Lower lobe of right lung (tissue), 2 donors: ENCODE data around the gene NRG2. TPM values are rescaled to one million over a fixed set of nuclear protein-coding genes. Genes with fewer than 3 reads are reported as not detected.

Experiments used
- ATAC-seq, 2 donors: fragments of 200-7000 bp; cut with Tn5 transposase; one replicate each; pipeline ENCODE4 v1.9.1; 2020 to 2022; ENCODE audit warnings: mild to moderate bottlenecking in 2 of 2, moderate library complexity in 2 of 2
- DNase-seq: peaks from one replicate; pipeline ENCODE4 v3.0.0-alpha.2; 2020
- H3K27ac ChIP-seq: fragments of 200-600 bp; one replicate; pipeline ENCODE4 v1.8.0; 2022
- H3K27me3 ChIP-seq: fragments of 200-600 bp; one replicate; pipeline ENCODE4 v1.8.0; 2022; ENCODE audit warnings: low read depth
- H3K36me3 ChIP-seq: fragments of 200-600 bp; one replicate; pipeline ENCODE4 v1.8.0; 2022; ENCODE audit warnings: mild to moderate bottlenecking
- H3K4me1 ChIP-seq: fragments of 200-600 bp; one replicate; pipeline ENCODE4 v1.8.0; 2022
- H3K4me3 ChIP-seq: fragments of 200-600 bp; one replicate; pipeline ENCODE4 v1.8.0; 2022; ENCODE audit warnings: mild to moderate bottlenecking
- H3K9me3 ChIP-seq: fragments of 200-600 bp; one replicate; pipeline ENCODE4 v1.8.0; 2022
- intact Hi-C: fragments of 100-400 bp; cut with DNase I; formaldehyde crosslinking; loops from one replicate; pipeline ENCODE4 v1.11.0; 2022
- total RNA-seq: library from RNA; stranded (reverse); fragmentation: NEBNext Ultra II Directional; extraction: Animal tissue kit (Norgen Biotek cat#: 25700); gene quantifications from one replicate; pipeline ENCODE4 v1.2.1, GENCODE V29; 2021
- TF ChIP-seq, protein P1 (sequence below): fragments of 200-600 bp; IDR thresholded peaks from one replicate; pipeline ENCODE4 v1.8.0; 2022; ENCODE audit warnings: antibody characterized with exemption, mild to moderate bottlenecking
- donor health status: DM: no; HTN: yes; CAD: no; lungs with severe emphysema.

Gene NRG2
- total RNA-seq, 1 donor from 2014 or later: 1.6 TPM

DNA sequence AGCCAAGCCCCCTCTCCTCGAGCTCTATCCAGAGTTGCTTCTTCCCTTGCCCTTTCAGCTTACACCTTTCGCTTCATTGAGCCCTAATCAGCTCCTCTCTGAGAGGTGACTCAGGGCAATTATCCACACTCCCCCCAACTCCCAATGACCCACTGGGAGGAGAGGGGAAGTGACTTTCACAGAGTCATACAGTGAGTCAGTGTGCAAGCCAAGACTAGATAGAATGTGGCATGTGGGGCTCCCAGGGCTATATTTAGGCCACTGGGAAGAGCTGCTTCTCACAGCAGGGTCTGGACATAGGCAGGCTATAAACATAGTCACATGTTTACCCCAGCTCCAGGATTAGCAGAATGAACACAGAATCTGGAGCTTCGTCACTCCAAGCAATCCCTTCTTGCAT is 57.4 kb downstream of the NRG2 start:
- intact Hi-C loops: no loop called here
- DNase-seq: no peak
- Histone ChIP-seq H3K36me3 (no peaks in the 10 kb centered on the region), H3K4me1 (no peaks in the 10 kb centered on the region), H3K27ac (no peak overlapping the region), H3K27me3 (peaks cover 8% of the 10 kb centered on the region), H3K4me3 (no peak overlapping the region), H3K9me3 (no peaks in the 10 kb centered on the region)
- peak; percentile 14 to 51 for ATAC-seq
- TF ChIP-seq, protein P1, sequence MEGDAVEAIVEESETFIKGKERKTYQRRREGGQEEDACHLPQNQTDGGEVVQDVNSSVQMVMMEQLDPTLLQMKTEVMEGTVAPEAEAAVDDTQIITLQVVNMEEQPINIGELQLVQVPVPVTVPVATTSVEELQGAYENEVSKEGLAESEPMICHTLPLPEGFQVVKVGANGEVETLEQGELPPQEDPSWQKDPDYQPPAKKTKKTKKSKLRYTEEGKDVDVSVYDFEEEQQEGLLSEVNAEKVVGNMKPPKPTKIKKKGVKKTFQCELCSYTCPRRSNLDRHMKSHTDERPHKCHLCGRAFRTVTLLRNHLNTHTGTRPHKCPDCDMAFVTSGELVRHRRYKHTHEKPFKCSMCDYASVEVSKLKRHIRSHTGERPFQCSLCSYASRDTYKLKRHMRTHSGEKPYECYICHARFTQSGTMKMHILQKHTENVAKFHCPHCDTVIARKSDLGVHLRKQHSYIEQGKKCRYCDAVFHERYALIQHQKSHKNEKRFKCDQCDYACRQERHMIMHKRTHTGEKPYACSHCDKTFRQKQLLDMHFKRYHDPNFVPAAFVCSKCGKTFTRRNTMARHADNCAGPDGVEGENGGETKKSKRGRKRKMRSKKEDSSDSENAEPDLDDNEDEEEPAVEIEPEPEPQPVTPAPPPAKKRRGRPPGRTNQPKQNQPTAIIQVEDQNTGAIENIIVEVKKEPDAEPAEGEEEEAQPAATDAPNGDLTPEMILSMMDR: no peak

DNA sequence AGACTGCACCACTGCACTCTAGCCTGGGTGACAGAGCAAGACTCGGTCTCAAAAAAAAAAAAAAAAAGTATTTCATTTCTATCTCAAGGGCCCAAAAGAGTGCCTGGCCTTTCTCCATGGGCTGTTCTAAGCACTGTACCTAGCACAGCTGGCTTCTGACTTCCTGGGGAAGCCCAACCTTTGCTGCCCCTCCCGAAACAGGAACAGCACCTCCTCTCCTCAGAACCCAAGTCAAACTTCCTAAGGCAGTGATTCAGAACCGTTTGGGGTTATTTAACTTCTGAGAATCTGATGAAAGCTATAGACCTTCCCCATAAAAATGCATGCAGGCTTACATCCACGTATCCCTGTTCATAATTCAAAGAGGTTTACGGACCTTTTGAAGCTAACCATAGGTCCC is 57.8 kb downstream of the NRG2 start:
- no peak for ATAC-seq
- intact Hi-C loops: no loop called here
- H3K9me3 ChIP-seq: no peaks in the 10 kb centered on the region
- H3K4me1 ChIP-seq: no peaks in the 10 kb centered on the region
- H3K4me3 ChIP-seq: no peak overlapping the region
- H3K27ac ChIP-seq: no peak overlapping the region
- peaks cover 8% of the 10 kb centered on the region for H3K27me3 ChIP-seq
- TF ChIP-seq, protein P1: no peak
- H3K36me3 ChIP-seq: no peaks in the 10 kb centered on the region
- no peak for DNase-seq

DNA sequence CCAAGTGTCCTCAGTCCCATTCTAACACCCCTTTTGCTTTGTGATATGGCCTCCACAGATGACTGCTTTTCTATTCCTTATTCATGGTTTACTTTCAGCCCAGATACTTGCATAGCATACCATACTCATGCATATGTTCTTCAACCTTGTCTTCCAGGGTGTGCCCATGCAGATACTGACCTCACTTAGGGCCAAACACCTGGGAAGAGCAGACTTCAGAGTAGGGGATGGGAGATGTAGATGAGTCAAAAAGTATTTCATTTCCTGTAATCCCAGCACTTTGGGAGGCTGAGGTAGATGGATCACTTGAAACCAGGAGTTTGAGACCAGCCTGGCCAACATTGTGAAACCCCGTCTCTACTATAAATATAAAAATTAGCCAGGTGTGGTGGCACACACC is 58.3 kb downstream of the NRG2 start:
- TF ChIP-seq, protein P1: no peak
- no peaks in the 10 kb centered on the region for H3K4me1 ChIP-seq
- no peaks in the 10 kb centered on the region for H3K9me3 ChIP-seq

DNA sequence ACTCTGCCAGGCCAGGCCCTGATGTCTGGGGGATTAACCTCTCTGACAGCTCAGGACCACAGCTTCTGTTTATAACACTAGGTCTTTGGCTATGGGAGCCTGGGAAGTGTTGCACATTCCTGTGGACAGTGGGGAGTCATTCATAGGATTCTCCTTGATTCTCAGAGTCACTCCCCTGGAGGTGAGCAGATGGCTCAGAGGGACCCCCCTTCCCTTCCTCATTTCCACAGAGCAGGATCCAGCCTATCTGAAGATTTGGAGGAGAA is 60.2 kb downstream of the NRG2 start:
- Histone ChIP-seq H3K9me3 (no peaks in the 10 kb centered on the region), H3K4me3 (no peak overlapping the region), H3K36me3 (no peaks in the 10 kb centered on the region), H3K27ac (no peak overlapping the region), H3K27me3 (peaks cover 8% of the 10 kb centered on the region), H3K4me1 (no peaks in the 10 kb centered on the region)
- no peak for DNase-seq
- TF ChIP-seq, protein P1: no peak
- intact Hi-C loops: no loop called here
- ATAC-seq: no peak

More for the DNA sequence above, 58.3 kb downstream of the NRG2 start:
- Histone ChIP-seq H3K4me3 (no peak overlapping the region), H3K36me3 (no peaks in the 10 kb centered on the region), H3K27ac (no peak overlapping the region), H3K27me3 (peaks cover 8% of the 10 kb centered on the region)
- ATAC-seq (no peak), DNase-seq (no peak)
- intact Hi-C loops: no loop called here

DNA sequence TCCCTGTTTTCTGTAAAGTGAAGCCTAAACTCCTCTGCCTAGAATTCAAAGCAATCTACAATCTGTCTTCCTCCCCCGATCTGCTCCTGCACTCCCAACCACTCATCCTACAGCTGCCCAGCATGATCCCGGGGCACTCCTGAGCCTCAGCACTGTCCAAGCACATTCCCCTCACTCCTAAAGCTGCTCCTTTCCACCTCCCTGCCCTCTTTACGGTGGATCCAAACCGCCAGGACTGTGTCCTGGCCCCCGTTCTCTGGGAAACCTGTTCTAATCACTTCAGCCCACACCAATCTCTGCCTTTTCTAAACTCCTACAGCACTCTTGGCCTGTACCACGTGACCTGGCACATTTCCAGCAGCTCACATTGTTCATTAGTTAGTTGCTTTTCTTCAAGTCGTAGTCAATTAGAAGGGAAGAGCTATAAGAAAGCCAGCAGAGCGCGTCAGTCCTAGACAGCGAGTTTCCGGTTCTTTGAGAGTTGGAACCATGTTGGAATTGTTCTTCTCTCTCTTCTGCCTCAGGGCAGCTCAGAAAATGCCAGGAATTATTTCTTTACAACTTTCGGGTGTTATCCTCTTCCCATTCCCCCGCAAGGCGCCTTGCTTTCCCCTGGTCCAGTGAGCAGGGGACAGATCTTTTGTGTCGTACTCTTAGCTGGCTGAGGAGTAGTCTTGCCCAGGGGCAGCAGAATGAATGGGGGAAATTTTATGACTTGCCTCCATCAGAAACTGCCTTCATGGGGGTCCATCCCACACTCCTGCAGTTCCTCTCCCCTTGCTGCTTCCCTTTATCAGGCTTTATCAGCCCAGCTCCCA is 60.7 kb downstream of the NRG2 start:
- H3K9me3 ChIP-seq: no peaks in the 10 kb centered on the region
- no peak overlapping the region for H3K4me3 ChIP-seq
- no peak overlapping the region for H3K27ac ChIP-seq
- no peaks in the 10 kb centered on the region for H3K4me1 ChIP-seq
- TF ChIP-seq, protein P1: no peak
- H3K36me3 ChIP-seq: no peaks in the 10 kb centered on the region
- intact Hi-C loops: no loop called here
- ATAC-seq (peak in 1 of 2 donors; percentile 9), DNase-seq (no peak)
- H3K27me3 ChIP-seq: peaks cover 8% of the 10 kb centered on the region
